GM12878 (cell line): Measurements from ENCODE around the gene RAB29. TPM values are rescaled to one million over a fixed set of nuclear protein-coding genes. Genes with fewer than 3 reads are reported as not detected.
A peak's percentile ranks its signal among the peaks of the same experiment; 100 is the strongest.

ENCODE experiments used
- ATAC-seq: fragments of 200-7000 bp; cut with Tn5 transposase; 3 replicates; pipeline ENCODE4 v1.9.1; 2020; ENCODE audit warnings: mild to moderate bottlenecking, moderate library complexity
- BruUV-seq: library from RNA; stranded (reverse); fragments of 400-500 nt; replicated peaks from 2 replicates; lab custom pipeline; 2021; lab: Mats Ljungman, UMichigan
- CTCF ChIA-PET: fragments of 300-600 bp; sonication (Branson Sonifier 250); formaldehyde crosslinking; extraction: SDS; loops from one replicate; lab custom pipeline; 2021; ENCODE audit warnings: inconsistent platforms; lab: Yijun Ruan, JAX
- POLR2A ChIA-PET: fragments of 350-600 bp; formaldehyde crosslinking; extraction: SDS; loops from one replicate; lab custom pipeline; 2021; ENCODE audit warnings: inconsistent platforms; lab: Charles Lee
- RAD21 ChIA-PET: fragments of 300-600 bp; sonication (Branson Sonifier 250); formaldehyde crosslinking; loops from one replicate; lab custom pipeline; 2023; ENCODE audit warnings: antibody characterized with exemption; ENCODE audit not compliant: unreplicated experiment; lab: Charles Lee
- SMC1A ChIA-PET: fragments of 300-600 bp; sonication (Branson Sonifier 250); formaldehyde crosslinking; loops from one replicate; lab custom pipeline; 2023; ENCODE audit not compliant: unreplicated experiment, uncharacterized antibody; lab: Charles Lee
- DNase-seq: peaks from one replicate; pipeline ENCODE4 v3.0.0-alpha.2; 2011; ENCODE audit warnings: low read depth, low spot score
- FAIRE-seq: peaks from 3 replicates; lab custom pipeline; 2011; peaks lifted over from hg19 to GRCh38; lab: Jason Lieb, UNC
- H2AFZ ChIP-seq: 2 replicates; pipeline ENCODE4 v1.6.0; 2011; ENCODE audit warnings: low read depth, low read length, control low read depth; ENCODE audit not compliant: control insufficient read depth
- H3K27ac ChIP-seq: 2 replicates; pipeline ENCODE4 v1.5.1; 2011; ENCODE audit warnings: control low read depth; ENCODE audit not compliant: control insufficient read depth, insufficient read depth
- H3K27me3 ChIP-seq, 2 experiments: replicated peaks in 1 of 2; 2 replicates each; pipeline versions ENCODE4 v1.6.0 to v1.6.1; 2011; ENCODE audit warnings: low read length in 1 of 2; ENCODE audit not compliant: control insufficient read depth in 2 of 2, insufficient read depth in 2 of 2
- H3K36me3 ChIP-seq, 2 experiments: 2 replicates each; pipeline ENCODE4 v1.5.1; 2011; ENCODE audit warnings: low read length in 1 of 2; ENCODE audit not compliant: control insufficient read depth in 2 of 2, insufficient read depth in 2 of 2
- H3K4me1 ChIP-seq: 2 replicates; pipeline ENCODE4 v1.6.1; 2011; ENCODE audit warnings: mild to moderate bottlenecking, low read length, moderate library complexity, mixed read lengths; ENCODE audit not compliant: control insufficient read depth, insufficient read depth
- H3K4me2 ChIP-seq: 2 replicates; pipeline ENCODE4 v1.6.0; 2011; ENCODE audit warnings: control low read depth; ENCODE audit not compliant: control insufficient read depth, insufficient read depth
- H3K4me3 ChIP-seq: fragments of 200-600 bp; sonication (generic); 2 replicates; pipeline ENCODE4 v1.5.1; 2016
- H3K79me2 ChIP-seq: 2 replicates; pipeline ENCODE4 v1.6.0; 2011; ENCODE audit warnings: low read length; ENCODE audit not compliant: control insufficient read depth, insufficient read depth
- H3K9ac ChIP-seq: 2 replicates; pipeline ENCODE4 v1.8.0; 2011; ENCODE audit warnings: low read length, control low read depth, mixed read lengths; ENCODE audit not compliant: control insufficient read depth, insufficient read depth
- H3K9me3 ChIP-seq: replicated peaks from 3 replicates; pipeline ENCODE4 v1.5.1; 2011; ENCODE audit warnings: mild to moderate bottlenecking, low read length; ENCODE audit not compliant: control insufficient read depth, insufficient read depth
- H4K20me1 ChIP-seq: 2 replicates; pipeline ENCODE4 v1.6.0; 2011; ENCODE audit not compliant: control insufficient read depth, insufficient read depth
- JUND ChIP-seq: IDR thresholded peaks from 2 replicates; pipeline ENCODE4 v1.6.1; 2012; ENCODE audit warnings: low read depth, mild to moderate bottlenecking, low read length, improper control_type of control experiment, moderate library complexity
- NFYA ChIP-seq: IDR thresholded peaks from 2 replicates; pipeline ENCODE4 v1.6.1; 2011; ENCODE audit warnings: low read depth, mild to moderate bottlenecking, low read length, improper control_type of control experiment, borderline replicate concordance
- NFYB ChIP-seq: IDR thresholded peaks from 2 replicates; pipeline ENCODE4 v1.6.1; 2011; ENCODE audit warnings: low read depth, mild to moderate bottlenecking, low read length, improper control_type of control experiment, moderate library complexity; ENCODE audit not compliant: insufficient read depth
- ZBED1 ChIP-seq: IDR thresholded peaks from 2 replicates; pipeline ENCODE4 v1.6.1; 2016; ENCODE audit warnings: borderline replicate concordance
- ZBTB4 ChIP-seq: fragments of 450-650 bp; formaldehyde crosslinking; IDR thresholded peaks from 2 replicates; pipeline ENCODE4 v1.4.0; 2022; ENCODE audit warnings: mild to moderate bottlenecking, moderate library complexity
- ZBTB40 ChIP-seq: fragments of 450-650 bp; IDR thresholded peaks from 2 replicates; pipeline ENCODE4 v1.6.1; 2016; ENCODE audit warnings: mild to moderate bottlenecking, moderate library complexity, borderline replicate concordance
- ZNF24 ChIP-seq: fragments of 450-650 bp; IDR thresholded peaks from 2 replicates; pipeline ENCODE4 v1.6.1; 2017; ENCODE audit warnings: antibody characterized with exemption, mild to moderate bottlenecking
- WGBS: methylation state at CpG from one replicate; pipeline ENCODE4 v1.1.6; 2016; ENCODE audit warnings: low lambda C conversion rate; ENCODE audit not compliant: insufficient replicate concordance, insufficient coverage; ENCODE audit errors: missing lambda C conversion rate; 5-methylcytosine and 5-hydroxymethylcytosine counted together
- in situ Hi-C: fragments of 300-500 bp; cut with MboI; formaldehyde crosslinking; loops from 9 replicates; pipeline ENCODE4 v1.14.3; 2018; ENCODE audit warnings: mixed read lengths
- intact Hi-C: fragments of 100-400 bp; cut with micrococcal nuclease; formaldehyde crosslinking; loops from one replicate; pipeline ENCODE4 v1.14.2; 2022; ENCODE audit not compliant: unreplicated experiment
- polyA plus RNA-seq, 11 experiments: library from polyadenylated mRNA; depleted of rRNA in 4 of 11; unstranded in 6 of 11; stranded (reverse) in 5 of 11; fragments of >200 nt; fragmentation: Nextera tagmentation in 4 of 11; fragmentation: Illumina TruSeq in 1 of 11; extraction: Ambion mirVana in 4 of 11; extraction: Trizol in 1 of 11; gene quantifications; 1 replicate in 1 of 11; 2 replicates in 10 of 11; pipeline versions ENCODE4 v1.2.1 to v1.2.3, GENCODE V29; 2011 to 2016; ENCODE audit warnings: inconsistent platforms in 2 of 11, missing spikeins in 2 of 11, low read depth in 1 of 11
- total RNA-seq, 4 experiments: library from RNA; depleted of rRNA in 3 of 4; stranded (reverse); fragments of >200 nt in 3 of 4; fragmentation: Illumina TruSeq in 1 of 4; extraction: Trizol in 1 of 4; gene quantifications; 2 replicates each; pipeline versions ENCODE4 v1.2.1 to v1.2.3, GENCODE V29; 2013 to 2021
- TF ChIP-seq, protein P1 (sequence below): IDR thresholded peaks from 2 replicates; pipeline ENCODE4 v1.6.1; 2011; ENCODE audit warnings: borderline replicate concordance, low read depth, mild to moderate bottlenecking, moderate library complexity, low read length; ENCODE audit not compliant: insufficient read depth, poor library complexity, severe bottlenecking
- TF ChIP-seq, protein P2 (sequence below): IDR thresholded peaks from 2 replicates; pipeline ENCODE4 v1.6.1; 2012; ENCODE audit warnings: low read depth, low read length, improper control_type of control experiment

RAB29 gene
- total and polyA plus RNA-seq, 10 of the 15 experiments (the other 5 are each of a cell fraction or from before 2014, with no cell fraction given), result 11.7 to 74.5 (median 15.0) TPM

GRCh38 chr1:205754857-205755256, 20.4 kb downstream of the RAB29 start (continued):
- TF ChIP-seq ZBTB4 (no peak), ZBED1 (no peak)

DNA sequence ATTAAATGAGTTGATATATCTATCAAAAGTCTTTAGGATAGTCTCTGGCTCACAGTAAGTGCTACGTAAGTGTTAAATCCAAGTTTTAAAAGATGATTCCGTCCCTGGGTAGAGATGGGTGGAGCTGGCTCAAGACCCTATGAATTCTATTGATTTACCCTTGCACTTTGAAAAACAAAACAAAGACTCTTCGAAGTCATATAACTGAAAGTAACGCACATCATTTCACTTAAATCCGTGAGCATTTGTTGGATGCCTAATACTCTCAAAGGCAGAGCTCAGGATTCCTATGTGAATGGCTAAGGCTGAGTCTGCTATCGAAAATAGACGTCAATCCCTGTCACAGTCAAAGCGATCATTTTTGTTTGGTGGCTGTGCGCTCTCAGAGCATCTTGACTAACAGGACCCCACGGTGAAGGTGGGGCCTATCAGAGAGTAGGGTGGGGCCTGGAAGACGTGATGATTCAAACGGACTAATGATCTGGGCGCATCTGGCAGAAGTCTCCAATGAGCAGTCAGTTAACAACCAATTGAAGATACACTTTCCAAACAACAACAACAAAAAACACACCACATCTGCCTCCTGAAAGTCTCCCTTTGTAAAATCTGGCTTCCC, 24.1 kb downstream of the RAB29 start:
- Histone ChIP-seq H4K20me1 (0 out of 2 replicates have a peak, but pooled peaks cover 3% of the 10 kb centered on the region), H3K27ac (no peak overlapping the region), H3K79me2 (peaks cover 38% of the 10 kb centered on the region), H3K4me3 (no peak overlapping the region), H3K27me3 (no peaks in the 10 kb centered on the region; a peak in 1 of 4 replicates), H3K4me2 (no peak overlapping the region), H2AFZ (peak overlapping the region; percentile 100), H3K4me1 (peaks cover 4% of the 10 kb centered on the region), H3K36me3 (0 out of 4 replicates have a peak, but pooled peaks cover 0 to 3% of the 10 kb centered on the region in 2 experiments), H3K9ac (no peak overlapping the region), H3K9me3 (no peaks in the 10 kb centered on the region; the same call in 1 of the 3 replicates)
- BruUV-seq, result no TSS peak
- WGBS, result 87% methylated on average over 13 of the region's 13 CpGs
- SMC1A ChIA-PET, result interaction anchor here (4.0 kb wide), 1 partner anchor 22 kb away, joined by 30 read pairs; no protein-coding TSS in a partner anchor
- RAD21 ChIA-PET, result interaction anchor here (1.1 to 1.2 kb wide), 3 partner anchors 21 to 92 kb away, joined by 3 read pairs; partner anchors contain the start of gene RAB29
- no peak for DNase-seq
- no peak for ATAC-seq
- in situ Hi-C loops (no loop called here), intact Hi-C loops (no loop called here)
- no peak for FAIRE-seq
- CTCF ChIA-PET, result interaction anchor here (1.0 to 1.6 kb wide), 2 partner anchors 39 to 41 kb away, joined by 3 to 7 read pairs; no protein-coding TSS in a partner anchor
- POLR2A ChIA-PET, result interaction anchor here (1.0 to 1.4 kb wide), 2 partner anchors 21 to 23 kb away, joined by 4 to 5 read pairs; no protein-coding TSS in a partner anchor
- TF ChIP-seq NFYB, result no peak
- TF ChIP-seq, protein P1, sequence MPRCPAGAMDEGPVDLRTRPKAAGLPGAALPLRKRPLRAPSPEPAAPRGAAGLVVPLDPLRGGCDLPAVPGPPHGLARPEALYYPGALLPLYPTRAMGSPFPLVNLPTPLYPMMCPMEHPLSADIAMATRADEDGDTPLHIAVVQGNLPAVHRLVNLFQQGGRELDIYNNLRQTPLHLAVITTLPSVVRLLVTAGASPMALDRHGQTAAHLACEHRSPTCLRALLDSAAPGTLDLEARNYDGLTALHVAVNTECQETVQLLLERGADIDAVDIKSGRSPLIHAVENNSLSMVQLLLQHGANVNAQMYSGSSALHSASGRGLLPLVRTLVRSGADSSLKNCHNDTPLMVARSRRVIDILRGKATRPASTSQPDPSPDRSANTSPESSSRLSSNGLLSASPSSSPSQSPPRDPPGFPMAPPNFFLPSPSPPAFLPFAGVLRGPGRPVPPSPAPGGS, result peak; percentile 24
- no peak for TF ChIP-seq NFYA
- no peak for TF ChIP-seq JUND
- no peak for TF ChIP-seq ZBTB40
- TF ChIP-seq, protein P2, sequence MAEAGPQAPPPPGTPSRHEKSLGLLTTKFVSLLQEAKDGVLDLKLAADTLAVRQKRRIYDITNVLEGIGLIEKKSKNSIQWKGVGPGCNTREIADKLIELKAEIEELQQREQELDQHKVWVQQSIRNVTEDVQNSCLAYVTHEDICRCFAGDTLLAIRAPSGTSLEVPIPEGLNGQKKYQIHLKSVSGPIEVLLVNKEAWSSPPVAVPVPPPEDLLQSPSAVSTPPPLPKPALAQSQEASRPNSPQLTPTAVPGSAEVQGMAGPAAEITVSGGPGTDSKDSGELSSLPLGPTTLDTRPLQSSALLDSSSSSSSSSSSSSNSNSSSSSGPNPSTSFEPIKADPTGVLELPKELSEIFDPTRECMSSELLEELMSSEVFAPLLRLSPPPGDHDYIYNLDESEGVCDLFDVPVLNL, result no peak
- no peak for TF ChIP-seq ZNF24
